GM21786 (cell line): ENCODE results near the gene MED15.
"Not testable (repeated sequence)": the region's sequence is repeated elsewhere in the genome, so short reads cannot be mapped to it uniquely, and the experiment has no call there.

Experiments
- ATAC-seq: cut with Tn5 transposase; IDR thresholded peaks from one replicate; pipeline ENCODE4 v1.9.1; 2021; ENCODE audit not compliant: unreplicated experiment

Gene MED15

DNA sequence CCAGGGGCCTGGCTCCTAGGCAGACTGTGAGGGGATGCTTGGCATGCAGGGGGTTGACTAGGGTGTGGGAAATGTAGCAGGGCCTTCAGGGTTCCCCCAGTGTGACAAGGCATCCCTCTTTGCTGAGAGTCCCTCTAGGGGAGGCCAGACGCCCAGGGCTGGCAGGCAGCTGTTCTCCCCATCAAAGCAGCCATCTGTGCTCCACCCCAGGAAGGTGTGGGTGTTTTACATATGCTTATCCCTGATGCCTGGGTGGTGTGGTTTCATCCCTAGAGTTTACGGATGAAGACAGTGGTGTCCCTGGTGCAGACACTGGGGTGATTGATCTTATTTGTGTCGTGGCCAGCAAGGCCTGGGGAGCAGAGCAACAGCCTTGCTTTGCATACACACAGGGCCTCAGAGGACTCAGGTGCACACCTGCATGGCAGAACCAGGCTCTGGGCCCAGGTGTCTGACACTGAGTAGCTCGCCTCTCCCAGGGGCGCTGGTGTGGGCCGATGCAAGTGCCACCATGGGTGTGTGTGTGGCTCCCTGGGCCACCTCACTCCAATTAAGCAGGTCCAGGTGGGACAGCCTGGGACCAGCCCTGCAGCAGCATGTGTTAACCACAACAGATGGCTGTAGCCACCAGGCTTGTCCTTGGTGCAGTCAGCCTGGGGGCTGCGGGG is 74.2 kb downstream of the MED15 start:
- no peak for ATAC-seq

DNA sequence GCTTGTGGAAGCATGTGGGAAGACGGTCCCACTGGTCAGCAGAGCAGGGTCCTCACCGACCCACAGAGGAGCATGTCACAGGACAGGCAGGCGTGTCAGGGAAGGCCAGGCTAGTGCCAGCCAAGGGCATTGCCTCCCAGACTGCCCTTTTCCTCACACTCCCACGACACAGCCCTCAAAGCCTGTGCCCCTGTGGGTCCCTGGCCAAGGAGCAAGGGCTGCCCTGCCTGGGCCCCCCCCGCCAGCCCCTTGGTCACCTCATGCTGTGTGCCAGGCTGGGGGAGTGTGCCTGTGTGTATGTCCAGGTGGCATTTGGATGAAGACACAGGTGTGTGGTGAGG is 74.7 kb downstream of the MED15 start:
- ATAC-seq, result no peak

DNA sequence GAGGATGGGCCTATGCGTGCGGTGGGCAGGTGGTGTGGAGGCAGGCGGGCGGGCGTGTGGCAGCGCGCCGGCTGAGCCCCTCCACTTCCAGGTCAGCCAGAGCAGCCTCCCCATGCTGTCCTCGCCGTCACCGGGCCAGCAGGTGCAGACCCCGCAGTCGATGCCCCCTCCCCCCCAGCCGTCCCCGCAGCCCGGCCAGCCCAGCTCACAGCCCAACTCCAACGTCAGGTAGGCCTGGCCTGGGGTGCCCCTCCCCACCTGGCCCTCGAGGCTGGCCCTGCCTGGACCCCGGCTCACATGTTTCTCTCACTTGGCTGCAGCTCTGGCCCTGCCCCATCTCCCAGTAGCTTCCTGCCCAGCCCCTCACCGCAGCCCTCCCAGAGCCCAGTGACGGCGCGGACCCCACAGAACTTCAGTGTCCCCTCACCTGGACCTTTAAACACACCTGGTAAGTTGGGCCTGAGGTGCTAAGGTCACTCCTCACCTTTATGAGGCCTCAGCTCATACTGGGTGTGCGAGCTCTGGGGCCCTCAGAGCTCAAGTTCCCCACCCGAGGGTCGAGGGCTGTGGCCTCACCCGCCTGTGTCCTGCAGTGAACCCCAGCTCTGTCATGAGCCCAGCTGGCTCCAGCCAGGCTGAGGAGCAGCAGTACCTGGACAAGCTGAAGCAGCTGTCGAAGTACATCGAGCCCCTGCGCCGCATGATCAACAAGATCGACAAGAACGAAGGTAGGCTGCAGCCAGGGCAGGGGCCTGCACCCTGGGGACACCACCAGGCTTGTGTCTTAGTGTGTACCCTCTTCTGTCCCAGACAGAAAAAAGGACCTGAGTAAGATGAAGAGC is 75.3 kb downstream of the MED15 start:
- ATAC-seq, result no peak

DNA sequence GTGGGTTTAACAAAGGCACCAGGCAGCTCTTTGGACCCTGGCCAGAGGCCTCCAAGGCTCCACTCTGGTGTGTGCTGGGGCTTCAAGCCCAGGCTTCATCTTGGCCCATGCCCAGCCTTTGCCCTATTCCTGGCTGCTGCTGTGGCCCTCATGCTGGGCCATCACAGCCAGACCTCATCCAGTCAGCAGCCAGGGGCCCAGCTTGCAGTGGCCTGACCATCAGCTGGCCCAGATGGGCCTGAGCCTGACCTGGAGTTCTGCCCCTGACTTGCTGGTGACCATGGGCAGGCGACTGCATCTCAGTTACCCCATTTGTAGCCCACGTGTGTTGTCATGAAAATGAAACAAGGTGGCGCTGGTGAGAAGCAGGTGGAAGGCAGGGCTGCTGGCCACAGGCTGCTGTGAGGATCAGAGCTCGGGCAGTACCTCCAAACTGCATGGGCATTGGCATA is 76.1 kb downstream of the MED15 start:
- ATAC-seq, result no peak

DNA sequence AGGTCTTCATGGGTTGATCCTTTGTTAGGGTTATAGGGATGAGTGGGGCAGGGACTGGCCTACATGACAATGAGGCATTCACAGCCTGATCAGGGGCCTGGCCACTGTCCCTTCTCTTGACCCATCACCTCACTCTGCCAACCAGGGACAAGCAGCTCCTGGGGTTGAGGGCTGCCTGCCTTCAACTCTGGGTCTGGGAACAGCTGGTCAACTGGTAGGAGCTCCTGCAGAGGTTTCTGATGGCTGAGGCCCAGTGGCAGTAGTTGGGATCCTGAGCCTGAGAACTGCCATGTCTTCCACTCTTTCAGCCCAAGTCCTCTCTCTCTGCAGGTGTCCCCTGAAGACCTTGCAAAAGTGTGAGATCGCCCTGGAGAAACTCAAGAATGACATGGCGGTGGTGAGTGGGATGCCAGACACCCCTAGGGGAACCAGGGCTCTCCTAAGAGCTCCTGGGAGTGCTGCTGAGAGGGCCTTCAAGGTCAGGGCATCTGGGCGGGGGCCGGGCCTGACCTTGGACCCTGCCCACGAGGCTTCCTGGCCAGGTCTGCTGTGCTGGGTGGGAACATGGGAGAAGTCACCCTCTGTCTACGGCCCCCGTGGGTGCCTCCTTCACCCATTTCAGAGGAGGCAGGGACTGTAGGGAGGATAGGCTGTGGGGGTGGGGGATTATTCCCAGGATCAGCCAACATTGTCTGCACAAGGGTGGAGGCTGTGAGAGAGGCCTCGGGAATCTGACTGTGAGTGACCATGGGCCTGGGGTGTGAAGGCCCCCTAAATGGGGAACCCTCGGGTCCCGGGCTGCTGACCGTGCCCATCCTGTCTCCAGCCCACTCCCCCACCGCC is 76.8 kb downstream of the MED15 start:
- ATAC-seq, result no peak

DNA sequence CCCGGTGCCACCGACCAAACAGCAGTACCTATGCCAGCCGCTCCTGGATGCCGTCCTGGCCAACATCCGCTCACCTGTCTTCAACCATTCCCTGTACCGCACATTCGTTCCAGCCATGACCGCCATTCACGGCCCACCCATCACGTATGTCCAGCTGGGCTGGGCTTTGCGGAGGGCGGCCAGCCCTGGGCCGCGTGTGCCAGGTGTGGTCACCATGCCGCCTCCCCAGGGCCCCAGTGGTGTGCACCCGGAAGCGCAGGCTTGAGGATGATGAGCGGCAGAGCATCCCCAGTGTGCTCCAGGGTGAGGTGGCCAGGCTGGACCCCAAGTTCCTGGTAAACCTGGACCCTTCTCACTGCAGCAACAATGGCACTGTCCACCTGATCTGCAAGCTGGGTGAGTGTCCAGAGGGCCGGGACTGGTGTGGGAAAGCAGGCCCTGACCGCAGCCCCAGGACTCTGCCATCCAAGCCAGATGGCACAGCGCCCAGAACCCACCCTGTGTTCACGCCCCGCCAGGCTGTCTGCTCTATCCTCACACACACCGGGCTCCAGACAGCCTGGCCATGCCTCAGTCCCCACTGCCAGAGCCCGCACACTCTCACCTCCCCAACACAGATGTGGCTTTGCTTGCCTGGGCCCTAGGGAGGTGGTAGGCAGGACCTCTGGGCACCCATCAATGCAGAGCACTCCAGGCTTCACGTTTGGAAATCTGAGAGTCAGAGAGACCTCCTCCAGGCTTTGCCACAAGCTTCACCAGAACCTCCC is 77.6 kb downstream of the MED15 start:
- no peak for ATAC-seq

DNA sequence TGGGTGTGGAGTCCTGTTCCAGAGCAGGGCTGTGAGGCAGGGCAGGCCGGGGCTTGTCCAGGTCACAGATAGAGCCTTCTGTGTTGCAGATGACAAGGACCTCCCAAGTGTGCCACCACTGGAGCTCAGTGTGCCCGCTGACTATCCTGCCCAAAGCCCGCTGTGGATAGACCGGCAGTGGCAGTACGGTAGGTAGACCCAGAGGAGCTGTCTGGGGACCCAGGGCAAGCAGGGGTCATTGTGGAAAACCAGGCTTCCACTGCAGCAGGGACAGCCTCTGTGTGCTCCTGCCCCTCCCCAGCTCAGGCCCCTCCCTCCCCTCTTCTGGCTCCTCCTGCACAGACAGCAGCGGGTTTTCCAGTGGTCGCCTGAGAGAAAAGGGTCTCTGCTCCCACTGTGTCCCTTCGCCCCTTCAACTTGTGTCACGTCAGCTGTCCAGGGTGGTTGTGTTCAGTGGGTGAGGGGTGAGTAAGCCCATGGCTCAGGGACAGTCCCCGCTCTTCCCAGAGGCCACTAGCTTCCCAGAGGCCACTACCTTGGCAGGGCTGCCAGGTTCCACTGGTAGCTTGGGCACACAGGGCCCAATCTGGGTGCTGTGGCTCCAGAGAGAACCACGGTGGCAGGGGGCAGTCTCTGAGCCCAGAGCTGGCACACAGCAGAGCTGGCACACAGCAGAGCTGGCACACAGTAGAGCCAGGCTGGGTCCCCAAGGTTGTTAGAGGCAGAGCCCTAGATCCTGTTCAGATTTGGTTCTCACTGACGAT is 78.4 kb downstream of the MED15 start:
- ATAC-seq, result no peak

DNA sequence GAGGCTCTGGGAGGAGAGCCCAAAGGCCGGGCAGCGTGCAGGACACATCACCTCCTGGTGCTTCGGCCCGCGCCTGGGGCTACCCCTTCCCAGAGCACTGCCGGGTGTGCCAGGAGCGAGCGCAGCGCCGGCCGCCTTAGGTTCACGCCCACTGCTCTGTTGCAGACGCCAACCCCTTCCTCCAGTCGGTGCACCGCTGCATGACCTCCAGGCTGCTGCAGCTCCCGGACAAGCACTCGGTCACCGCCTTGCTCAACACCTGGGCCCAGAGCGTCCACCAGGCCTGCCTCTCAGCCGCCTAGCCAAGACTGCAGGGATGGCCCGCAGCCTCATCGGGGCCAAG is 79.0 kb downstream of the MED15 start:
- ATAC-seq, result no peak

DNA sequence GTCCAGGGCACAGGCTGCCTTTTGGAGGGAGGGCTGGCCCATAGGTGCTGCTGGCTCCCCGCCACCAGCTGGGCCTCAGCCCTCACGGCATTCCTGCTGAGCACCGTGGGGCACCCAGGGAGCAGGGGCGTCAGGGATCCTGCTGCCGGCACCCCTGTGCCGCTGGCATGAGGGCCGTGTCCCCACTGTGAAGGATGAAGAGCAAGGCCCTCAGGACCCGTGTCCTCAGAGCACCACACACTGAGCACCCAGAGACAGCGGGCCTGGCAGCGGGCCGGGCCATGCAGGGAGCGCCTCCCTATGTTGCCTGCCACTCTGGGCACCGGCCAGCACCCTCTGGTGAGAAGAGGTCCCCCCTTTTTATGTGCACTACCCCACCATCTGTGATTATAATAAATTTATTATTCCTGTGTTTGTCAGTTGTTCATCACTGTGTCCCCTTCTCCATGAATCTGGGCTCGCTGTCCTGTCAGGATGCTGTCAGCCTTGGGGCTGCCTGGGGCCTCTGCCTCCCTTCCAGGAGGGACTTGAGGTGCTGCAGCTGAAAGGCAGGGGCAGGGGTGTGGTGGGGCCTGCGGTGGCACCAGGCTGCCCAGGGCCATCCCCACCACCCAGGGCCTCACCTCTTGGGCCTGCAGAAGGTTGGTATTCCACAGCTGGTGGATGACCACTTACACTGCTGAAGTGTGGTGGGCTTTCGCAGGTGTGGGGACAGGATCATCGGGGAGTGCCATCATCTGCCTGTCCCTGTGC is 80.0 kb downstream of the MED15 start:
- ATAC-seq, result no peak

DNA sequence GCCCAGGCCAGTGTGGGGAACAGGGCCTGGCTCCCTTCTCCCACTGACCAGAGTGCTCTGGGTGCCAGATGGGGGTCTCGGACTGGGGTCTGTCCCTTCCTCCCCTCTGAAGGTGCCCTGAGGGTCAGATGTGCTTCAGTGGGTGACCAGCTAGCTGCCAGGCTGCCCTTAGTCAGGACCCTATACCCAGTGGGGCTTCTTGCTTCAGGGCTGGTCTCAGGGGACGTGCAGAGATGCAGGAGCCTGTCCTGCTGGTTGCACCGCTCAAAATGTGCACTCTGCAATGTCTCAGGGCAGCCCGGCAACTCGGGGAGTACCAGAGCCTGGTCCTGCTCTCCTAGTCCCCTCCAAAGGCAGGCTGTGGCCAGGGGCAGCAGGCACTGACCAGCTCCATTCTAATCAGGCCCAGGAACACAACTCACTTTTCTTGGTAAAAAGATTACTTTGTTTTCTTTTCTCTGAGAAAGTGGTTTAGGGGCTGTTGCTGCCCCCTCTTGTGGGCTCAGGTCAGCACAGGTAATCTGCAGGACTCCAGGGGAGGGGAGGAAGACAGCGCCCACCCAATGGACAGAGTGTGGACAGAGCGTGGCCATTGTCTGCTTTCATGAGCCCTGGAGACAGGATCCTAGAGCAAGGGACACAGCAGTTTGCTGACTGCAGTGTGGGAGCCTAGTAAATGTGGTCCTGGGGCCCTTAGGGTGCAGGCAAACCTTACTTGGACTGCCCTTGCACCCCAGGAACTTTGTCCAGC is 80.9 kb downstream of the MED15 start:
- no peak for ATAC-seq

DNA sequence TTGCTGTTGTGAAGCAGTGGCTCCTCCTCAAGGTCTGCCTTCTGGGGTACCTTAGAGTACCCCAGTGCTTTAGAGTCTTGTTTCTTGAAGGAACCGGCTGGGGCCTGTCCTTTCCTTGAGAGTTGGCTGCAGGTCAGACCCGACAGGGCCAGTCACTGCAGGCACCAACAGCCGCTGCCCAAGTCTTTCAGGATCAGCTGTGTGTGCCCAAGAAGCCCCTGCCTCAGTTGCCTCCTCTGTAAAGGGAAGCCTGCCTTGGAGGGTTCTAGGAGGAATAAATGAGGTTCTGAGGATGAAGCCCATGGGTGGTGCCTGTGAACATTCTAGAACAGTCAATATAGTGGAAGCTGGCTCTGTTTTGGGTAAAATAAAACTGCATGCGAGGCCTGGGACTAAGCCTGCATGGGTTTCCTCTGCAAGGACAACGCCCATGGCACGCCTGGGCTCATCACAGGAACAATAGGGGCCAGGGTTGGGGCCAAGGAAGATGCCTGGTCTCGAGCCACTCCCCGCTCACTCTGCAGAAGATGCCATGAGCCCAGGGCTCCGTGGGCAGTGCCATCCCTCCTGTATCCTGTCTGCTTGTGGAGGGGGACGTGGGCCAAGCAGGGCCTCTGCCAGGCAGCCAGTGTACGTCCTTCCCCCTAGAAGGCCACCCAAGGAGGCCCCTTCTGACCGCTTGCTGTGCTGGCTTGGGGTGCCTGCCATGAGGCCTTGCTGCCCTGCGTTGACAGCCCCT is 81.6 kb downstream of the MED15 start:
- no peak for ATAC-seq

DNA sequence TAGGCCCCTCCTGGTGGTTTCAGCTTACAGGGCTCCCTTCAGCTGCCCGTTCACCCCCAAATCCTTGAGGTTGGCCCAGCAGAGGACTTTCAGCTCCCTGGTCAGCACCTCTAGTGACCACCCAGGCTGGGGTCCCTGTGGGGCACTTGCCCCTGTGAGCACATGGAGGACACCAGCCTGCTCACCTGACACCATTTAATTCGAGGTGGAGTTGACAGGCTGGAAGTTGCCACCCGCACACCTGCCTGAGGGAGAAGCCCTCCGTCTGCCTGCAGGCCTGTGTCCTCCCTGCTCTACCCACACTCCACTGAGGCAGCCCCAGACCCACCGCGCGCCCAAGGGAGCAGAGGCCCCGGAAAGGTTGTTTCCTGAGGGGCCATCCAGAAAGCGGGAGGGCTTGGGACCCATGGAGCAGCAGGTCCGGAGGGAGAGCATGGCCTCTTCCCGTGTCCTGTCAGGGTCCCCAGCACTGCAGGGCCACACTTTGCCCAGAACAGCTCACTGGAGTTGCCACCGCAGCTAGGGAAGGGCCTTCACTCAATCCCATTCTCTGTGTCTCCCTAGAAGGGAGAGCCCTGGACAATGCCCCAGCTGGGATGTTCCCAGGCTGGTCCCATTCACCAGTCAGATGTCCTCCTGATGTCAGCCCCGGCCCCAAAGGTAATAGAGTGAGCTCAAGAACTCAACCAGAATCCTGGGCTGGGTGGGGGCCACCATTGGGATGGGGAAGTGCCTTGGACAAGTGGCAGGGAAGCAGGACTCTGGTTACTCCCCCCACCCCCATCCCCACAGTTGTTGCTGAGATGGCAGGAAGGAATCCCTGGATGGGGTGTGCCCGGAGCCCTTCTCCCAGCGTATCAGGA is 82.4 kb downstream of the MED15 start:
- ATAC-seq, result no peak

DNA sequence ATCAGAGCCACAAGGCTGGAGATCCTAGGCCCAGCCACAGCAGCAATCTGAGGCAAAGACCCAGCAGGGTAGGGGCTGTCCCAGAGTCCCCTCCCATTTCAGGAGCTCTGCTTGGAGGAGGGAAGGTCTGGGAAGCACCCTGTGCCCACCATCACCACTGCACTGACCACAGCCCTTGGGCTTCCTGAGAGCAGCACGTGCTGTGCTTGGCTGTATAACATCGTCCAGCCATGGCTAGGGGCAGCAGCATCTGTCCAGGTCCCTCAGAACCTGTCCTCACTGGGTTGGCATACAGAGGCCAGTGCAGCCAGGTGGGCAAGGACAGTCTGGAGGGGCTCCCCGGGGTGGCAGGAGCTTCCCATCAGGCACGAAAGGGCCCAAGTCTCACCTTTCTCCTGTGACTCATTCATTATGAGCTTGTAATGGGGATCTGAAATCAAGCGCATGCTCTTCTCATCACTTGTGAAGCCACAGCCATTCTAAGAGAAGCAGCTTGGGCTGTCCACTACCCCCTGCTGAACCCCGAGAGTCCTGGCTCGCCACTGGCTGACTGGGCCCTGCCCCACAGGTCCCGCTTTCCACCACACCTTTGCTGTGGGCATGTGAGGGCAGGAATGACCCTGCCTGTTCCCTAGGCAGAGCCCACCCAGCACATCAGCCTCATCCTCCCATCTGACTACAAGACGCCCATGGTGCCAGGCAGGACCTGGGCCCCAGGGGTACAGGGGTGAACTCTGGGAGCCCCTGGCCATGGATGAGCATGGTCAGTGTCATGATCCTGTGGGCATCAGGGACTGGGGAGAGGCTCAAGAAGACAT is 83.3 kb downstream of the MED15 start:
- ATAC-seq, result no peak

DNA sequence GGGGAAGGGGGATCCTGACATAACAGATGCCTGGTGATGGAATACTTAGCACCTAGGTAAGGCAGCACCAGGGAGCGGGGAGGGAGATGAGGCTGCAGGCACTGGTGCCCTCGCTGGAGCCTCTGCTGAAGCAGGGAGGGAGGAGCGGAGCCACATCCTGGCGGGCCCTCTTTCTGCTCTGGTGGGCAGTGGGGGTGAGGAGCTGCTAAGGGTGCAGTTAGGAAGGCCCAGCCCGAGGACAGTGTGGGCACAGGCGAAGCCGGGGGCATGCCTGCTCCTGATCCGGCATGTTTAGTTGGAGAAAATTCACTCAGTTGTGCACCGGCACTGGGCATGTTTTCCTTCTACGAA is 83.9 kb downstream of the MED15 start:
- no peak for ATAC-seq

DNA sequence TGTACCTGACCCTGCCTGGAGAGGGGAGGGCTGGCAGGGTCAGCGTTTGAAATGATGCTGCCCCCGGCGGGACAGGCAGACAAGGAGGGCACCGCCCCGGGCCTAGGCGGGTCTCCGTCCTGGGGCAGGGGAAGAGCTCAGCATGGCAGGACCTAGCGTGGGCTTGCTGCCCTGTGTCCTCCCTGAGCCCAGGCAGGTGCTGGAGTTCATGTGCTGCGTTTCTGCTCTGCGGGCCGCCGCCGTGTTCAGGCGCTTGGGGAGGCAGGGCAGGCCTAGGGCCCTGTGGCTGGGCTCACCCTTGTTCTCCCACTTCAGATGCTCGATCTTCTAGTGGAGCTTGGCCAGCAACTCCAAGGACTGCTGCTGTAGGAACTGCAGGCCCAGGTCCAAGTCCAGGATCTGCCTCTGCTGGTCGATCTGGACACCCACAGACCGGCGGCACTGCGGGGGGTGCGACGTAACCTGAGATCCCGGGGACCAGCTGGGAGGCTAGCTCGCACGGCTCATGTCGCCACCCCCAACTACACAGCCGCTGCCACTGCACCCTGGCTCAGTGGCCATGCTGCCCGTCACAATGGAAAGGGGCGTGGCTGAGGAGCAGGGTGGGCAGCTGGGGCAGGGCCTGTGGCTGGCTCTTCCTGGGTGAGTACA is 84.4 kb downstream of the MED15 start:
- no peak for ATAC-seq

DNA sequence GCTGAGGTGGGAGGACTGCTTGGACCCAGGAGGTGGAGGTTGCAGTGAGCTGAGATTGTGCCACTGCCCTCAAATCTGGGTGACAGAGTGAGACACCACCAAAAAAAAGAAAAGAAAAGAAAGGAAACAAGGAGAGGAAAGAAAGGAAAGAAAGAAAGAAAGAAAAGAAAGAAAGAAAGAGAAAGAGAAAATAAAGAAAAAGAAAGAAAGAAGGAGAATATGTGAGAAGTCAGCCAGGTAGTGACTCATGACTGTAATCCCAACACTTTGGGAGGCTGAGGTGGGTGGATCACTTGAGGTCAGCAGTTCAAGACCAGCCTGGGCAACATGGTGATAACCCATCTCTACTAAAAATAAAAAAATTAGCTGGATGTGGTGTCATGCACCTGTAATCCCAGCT is 86.6 kb downstream of the MED15 start:
- not testable (repeated sequence) for ATAC-seq
